Neural crest cell (in vitro differentiated cells): ENCODE data around the gene CALHM1. TPM values are rescaled to one million over a fixed set of nuclear protein-coding genes. Genes with fewer than 3 reads are reported as not detected.

Experiments
- DNase-seq: peaks from one replicate; pipeline ENCODE4 v3.0.0; 2021; ENCODE audit warnings: low read depth, mixed read lengths, low spot score
- H3K27ac Mint-ChIP-seq: one replicate; pipeline ENCODE4 v1.8.0; 2021; ENCODE audit warnings: mild to moderate bottlenecking, mixed read lengths; ENCODE audit not compliant: unreplicated experiment
- H3K27me3 Mint-ChIP-seq: 2 replicates; pipeline ENCODE4 v1.8.0; 2021; ENCODE audit warnings: low read depth, mild to moderate bottlenecking, mixed read lengths
- H3K36me3 Mint-ChIP-seq: 2 replicates; pipeline ENCODE4 v1.8.0; 2021; ENCODE audit warnings: low read depth, mild to moderate bottlenecking, mixed read lengths
- H3K4me1 Mint-ChIP-seq: 2 replicates; pipeline ENCODE4 v1.8.0; 2021; ENCODE audit warnings: mixed read lengths
- H3K4me3 Mint-ChIP-seq: one replicate; pipeline ENCODE4 v1.8.0; 2021; ENCODE audit warnings: mild to moderate bottlenecking, mixed read lengths
- H3K9me3 Mint-ChIP-seq: 2 replicates; pipeline ENCODE4 v1.8.0; 2021; ENCODE audit warnings: mixed read lengths
- total RNA-seq: library from RNA; stranded (reverse); gene quantifications from 2 replicates; pipeline ENCODE4 v1.2.1, GENCODE V29; 2021
- TF ChIP-seq, protein P1 (sequence below): fragments of 200-600 bp; sonication (generic); conservative IDR thresholded peaks from 2 replicates; pipeline ENCODE4 v1.5.0; 2021; ENCODE audit warnings: antibody characterized with exemption, mild to moderate bottlenecking

CALHM1 gene
- total RNA-seq, 1 donor from 2014 or later, result not detected

DNA sequence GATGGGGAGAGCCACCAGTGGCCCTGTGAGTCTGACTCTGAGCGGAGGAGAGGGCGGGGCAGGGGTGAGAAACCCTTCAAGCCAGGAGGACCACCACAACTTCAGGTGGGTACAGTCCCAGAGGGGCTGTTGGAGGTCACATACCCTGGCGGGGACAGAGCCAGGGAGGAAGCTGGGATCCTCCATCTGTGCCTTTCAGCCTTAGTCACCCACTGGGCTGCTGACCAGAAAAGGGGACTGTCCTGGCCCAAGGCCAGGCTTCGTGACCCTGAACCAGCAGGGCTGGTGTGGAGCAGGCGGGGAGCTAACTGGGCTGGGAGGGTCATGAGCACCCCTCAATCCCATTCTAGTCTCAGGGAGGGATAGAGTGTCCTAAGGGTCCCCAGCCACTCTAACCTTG is 21.8 kb upstream of the CALHM1 start:
- no peaks in the 10 kb centered on the region for H3K9me3 Mint-ChIP-seq
- H3K27ac Mint-ChIP-seq, result no peak overlapping the region

DNA sequence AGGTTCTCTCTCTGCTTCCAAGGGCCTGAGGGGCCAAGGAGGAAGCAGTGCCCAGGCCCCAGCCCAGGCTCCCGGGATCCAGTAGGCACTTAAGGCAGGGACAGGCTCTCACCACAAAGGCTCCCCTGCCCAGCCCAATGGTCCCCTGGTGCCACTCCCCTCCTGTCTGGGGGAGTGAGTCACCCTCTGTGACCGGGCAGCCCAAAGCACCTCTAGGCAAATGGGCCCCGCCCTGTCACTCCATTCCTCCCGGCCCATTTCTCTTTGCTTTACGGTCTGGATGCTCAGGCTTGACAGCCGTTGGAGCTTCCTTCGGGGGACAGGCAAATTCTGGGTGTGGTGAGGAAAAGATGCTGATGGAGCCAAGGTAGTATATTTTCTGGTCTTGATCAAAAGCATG is 20.4 kb upstream of the CALHM1 start, which contains the start of gene CALHM3:
Gene CALHM3, minus strand, starts transcription at position 106 of the 400 bp plus-strand sequence. CDS start 208 bp downstream, outside the sequence.
- Mint-ChIP-seq H3K4me3 (no peak within 1 kb of the TSS), H3K36me3 (no peaks in the 10 kb centered on the region), H3K27ac (no peak within 1 kb of the TSS), H3K4me1 (peaks cover 10% of the 10 kb centered on the region), H3K9me3 (no peaks in the 10 kb centered on the region), H3K27me3 (no peaks in the 10 kb centered on the region)
- TF ChIP-seq, protein P1, sequence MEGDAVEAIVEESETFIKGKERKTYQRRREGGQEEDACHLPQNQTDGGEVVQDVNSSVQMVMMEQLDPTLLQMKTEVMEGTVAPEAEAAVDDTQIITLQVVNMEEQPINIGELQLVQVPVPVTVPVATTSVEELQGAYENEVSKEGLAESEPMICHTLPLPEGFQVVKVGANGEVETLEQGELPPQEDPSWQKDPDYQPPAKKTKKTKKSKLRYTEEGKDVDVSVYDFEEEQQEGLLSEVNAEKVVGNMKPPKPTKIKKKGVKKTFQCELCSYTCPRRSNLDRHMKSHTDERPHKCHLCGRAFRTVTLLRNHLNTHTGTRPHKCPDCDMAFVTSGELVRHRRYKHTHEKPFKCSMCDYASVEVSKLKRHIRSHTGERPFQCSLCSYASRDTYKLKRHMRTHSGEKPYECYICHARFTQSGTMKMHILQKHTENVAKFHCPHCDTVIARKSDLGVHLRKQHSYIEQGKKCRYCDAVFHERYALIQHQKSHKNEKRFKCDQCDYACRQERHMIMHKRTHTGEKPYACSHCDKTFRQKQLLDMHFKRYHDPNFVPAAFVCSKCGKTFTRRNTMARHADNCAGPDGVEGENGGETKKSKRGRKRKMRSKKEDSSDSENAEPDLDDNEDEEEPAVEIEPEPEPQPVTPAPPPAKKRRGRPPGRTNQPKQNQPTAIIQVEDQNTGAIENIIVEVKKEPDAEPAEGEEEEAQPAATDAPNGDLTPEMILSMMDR, result no peak
- no peak for DNase-seq

More for the DNA sequence above, 21.8 kb upstream of the CALHM1 start:
- TF ChIP-seq, protein P1, result no peak
- no peaks in the 10 kb centered on the region for H3K27me3 Mint-ChIP-seq
- no peak for DNase-seq
- no peak overlapping the region for H3K4me3 Mint-ChIP-seq
- no peaks in the 10 kb centered on the region for H3K36me3 Mint-ChIP-seq
- peaks cover 10% of the 10 kb centered on the region for H3K4me1 Mint-ChIP-seq

DNA sequence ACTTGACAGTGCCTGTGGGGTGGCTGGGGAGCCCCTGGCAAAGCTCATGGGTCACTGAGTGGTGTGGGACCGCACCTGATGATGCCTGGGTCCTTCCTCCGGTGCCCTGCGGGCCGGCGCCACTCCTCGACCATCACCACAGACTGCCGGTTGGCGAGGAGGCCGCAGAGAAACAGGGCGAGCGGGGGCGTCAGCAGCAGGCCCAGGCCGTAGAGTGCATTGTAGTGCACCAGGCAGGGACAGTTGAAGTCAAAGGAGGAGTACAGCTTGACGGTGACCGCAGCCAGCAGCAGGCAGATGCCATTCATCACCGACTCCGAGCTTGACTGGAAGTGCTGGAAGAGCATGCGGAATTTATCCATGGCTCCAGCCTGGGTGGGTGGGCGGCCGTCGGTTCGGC is 20.0 kb upstream of the CALHM1 start:
- Mint-ChIP-seq H3K36me3 (no peaks in the 10 kb centered on the region), H3K4me3 (no peak overlapping the region), H3K27me3 (no peaks in the 10 kb centered on the region), H3K27ac (no peak overlapping the region), H3K4me1 (peaks cover 10% of the 10 kb centered on the region), H3K9me3 (no peaks in the 10 kb centered on the region)
- no peak for DNase-seq
- TF ChIP-seq, protein P1, result no peak

DNA sequence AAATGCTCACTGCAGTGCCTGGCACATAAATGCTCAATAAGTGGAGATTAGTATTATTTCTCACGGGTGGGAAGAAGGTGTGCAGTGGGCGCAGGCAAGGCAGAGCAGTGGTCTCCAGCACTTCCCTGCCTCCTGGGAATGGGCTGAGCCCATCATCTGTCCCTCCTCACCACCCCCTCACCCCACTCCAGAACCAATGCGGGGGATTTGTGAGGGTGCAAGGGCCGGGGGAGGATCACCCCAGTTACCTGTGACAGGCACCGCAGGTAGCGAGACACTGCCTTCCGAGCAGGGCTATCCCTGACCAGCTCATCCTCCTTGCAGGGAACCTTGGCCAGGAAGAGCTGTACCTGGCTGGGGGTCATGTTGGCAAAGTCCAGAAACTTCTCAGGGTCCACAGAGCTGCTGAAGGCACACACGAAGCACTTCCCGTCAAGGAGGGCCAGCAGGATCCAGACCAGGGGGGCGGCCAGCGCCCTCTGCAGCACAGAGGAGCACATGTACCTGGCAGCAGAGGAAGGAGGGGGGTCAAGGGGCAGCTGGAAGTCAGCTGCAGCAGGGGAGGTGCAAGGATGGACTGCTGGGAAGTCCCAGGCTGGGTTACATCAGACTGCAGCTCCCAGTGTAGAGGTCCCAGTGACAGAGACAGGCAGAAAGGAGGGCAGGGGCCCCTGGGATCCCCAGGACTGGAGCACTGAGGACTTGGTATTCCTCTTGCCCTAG is 17.5 kb upstream of the CALHM1 start:
- no peak for DNase-seq
- H3K27ac Mint-ChIP-seq, result no peak overlapping the region
- TF ChIP-seq, protein P1, result no peak
- peaks cover 3% of the 10 kb centered on the region for H3K4me1 Mint-ChIP-seq
- H3K27me3 Mint-ChIP-seq, result no peaks in the 10 kb centered on the region
- H3K4me3 Mint-ChIP-seq, result no peak overlapping the region
- no peaks in the 10 kb centered on the region for H3K9me3 Mint-ChIP-seq
- H3K36me3 Mint-ChIP-seq, result no peaks in the 10 kb centered on the region

DNA sequence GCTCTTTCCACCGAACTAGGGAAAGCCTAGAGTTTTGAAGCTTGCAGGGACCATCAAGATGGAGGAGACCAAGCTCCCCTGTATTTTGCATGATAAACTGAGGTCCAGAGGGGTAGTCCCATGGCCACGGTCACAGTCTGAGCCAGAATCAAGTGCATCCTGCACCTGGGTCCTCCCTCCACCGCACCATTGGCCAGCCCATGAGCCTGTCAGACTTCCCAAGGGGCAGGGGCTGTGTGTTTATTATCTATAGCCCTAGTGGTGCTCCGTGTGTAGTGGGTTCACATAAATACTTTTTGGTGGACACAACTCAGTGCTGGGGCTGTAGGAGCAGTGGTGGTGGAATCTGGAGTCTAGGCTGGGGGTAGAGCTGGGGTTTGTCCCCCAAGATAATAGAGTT is 16.7 kb upstream of the CALHM1 start:
- Mint-ChIP-seq H3K36me3 (no peaks in the 10 kb centered on the region), H3K9me3 (no peaks in the 10 kb centered on the region), H3K27ac (no peak overlapping the region), H3K4me1 (no peaks in the 10 kb centered on the region), H3K4me3 (no peak overlapping the region), H3K27me3 (peaks cover 4% of the 10 kb centered on the region)
- no peak for DNase-seq
- TF ChIP-seq, protein P1, result no peak
